HepG2 (cell line): Measurements from ENCODE around the gene SOAT2. TPM values are rescaled to one million over a fixed set of nuclear protein-coding genes. Genes with fewer than 3 reads are reported as not detected.

Source experiments
- CEBPB ChIP-seq: IDR thresholded peaks from 2 replicates; pipeline ENCODE4 v1.6.1; 2011; ENCODE audit warnings: low read depth, low read length, improper control_type of control experiment, borderline replicate concordance
- CENPT ChIP-seq: sonication (generic); formaldehyde crosslinking; IDR thresholded peaks from 2 replicates; pipeline ENCODE4 v1.8.0; 2022; ENCODE audit warnings: low read depth, mild to moderate bottlenecking, moderate library complexity, missing genetic modification reagents
- DRAP1 ChIP-seq: IDR thresholded peaks from 2 replicates; pipeline ENCODE4 v1.6.1; 2016; ENCODE audit warnings: missing genetic modification reagents, missing compliant biosample characterization
- NCOA2 ChIP-seq: sonication (generic); formaldehyde crosslinking; IDR thresholded peaks from 2 replicates; pipeline ENCODE4 v1.8.0; 2022; ENCODE audit warnings: inconsistent platforms
- POGK ChIP-seq: sonication (generic); formaldehyde crosslinking; conservative IDR thresholded peaks from 2 replicates; pipeline ENCODE4 v1.8.0; 2022; ENCODE audit warnings: mild to moderate bottlenecking, moderate library complexity, missing genetic modification reagents
- RNF2 ChIP-seq: fragments of 450-650 bp; conservative IDR thresholded peaks from 2 replicates; pipeline ENCODE4 v1.6.1; 2016; ENCODE audit warnings: low read depth
- STAG1 ChIP-seq: sonication (generic); formaldehyde crosslinking; IDR thresholded peaks from 2 replicates; pipeline ENCODE4 v1.4.0; 2020; ENCODE audit warnings: missing genetic modification reagents
- ZBTB43 ChIP-seq: sonication (generic); formaldehyde crosslinking; conservative IDR thresholded peaks from 2 replicates; pipeline ENCODE4 v1.4.0; 2020; ENCODE audit warnings: missing genetic modification reagents
- ZNF256 ChIP-seq: sonication (generic); formaldehyde crosslinking; conservative IDR thresholded peaks from 2 replicates; pipeline ENCODE4 v1.4.0; 2020; ENCODE audit warnings: missing genetic modification reagents
- ZNF691 ChIP-seq: sonication (generic); formaldehyde crosslinking; IDR thresholded peaks from 2 replicates; pipeline ENCODE4 v1.4.0; 2020; ENCODE audit warnings: missing genetic modification reagents, low read depth, mild to moderate bottlenecking, borderline replicate concordance
- ZNF772 ChIP-seq: sonication (generic); formaldehyde crosslinking; IDR thresholded peaks from 2 replicates; pipeline ENCODE4 v1.5.0; 2020; ENCODE audit warnings: mild to moderate bottlenecking, missing genetic modification reagents
- ZNF878 ChIP-seq: sonication (generic); formaldehyde crosslinking; IDR thresholded peaks from 2 replicates; pipeline ENCODE4 v1.8.1; 2023; ENCODE audit warnings: mild to moderate bottlenecking, missing genetic modification reagents, moderate library complexity
- polyA plus RNA-seq, 8 experiments: library from polyadenylated mRNA; depleted of rRNA in 3 of 8; stranded (reverse) in 7 of 8; unstranded in 1 of 8; fragments of >200 nt; fragmentation: Illumina TruSeq in 4 of 8; extraction: Trizol in 4 of 8; gene quantifications; 2 replicates each; pipeline versions ENCODE4 v1.2.1 to v1.2.3, GENCODE V29; 2011 to 2016; ENCODE audit warnings: low read depth in 4 of 8, missing spikeins in 1 of 8, mixed read lengths in 1 of 8; ENCODE audit not compliant: insufficient read depth in 1 of 8
- total RNA-seq, 5 experiments: library from RNA; depleted of rRNA; stranded (reverse); fragments of >200 nt; fragmentation: Illumina TruSeq; extraction: Trizol; gene quantifications; 2 replicates each; pipeline ENCODE4 v1.2.3, GENCODE V29; 2016; ENCODE audit warnings: low read depth in 1 of 5
- TF ChIP-seq, protein P1 (sequence below): sonication (generic); formaldehyde crosslinking; IDR thresholded peaks from 2 replicates; pipeline ENCODE4 v1.4.0; 2020; ENCODE audit warnings: mild to moderate bottlenecking, missing genetic modification reagents
- TF ChIP-seq, protein P2 (sequence below): sonication (generic); formaldehyde crosslinking; conservative IDR thresholded peaks from 2 replicates; pipeline ENCODE4 v1.4.0; 2020; ENCODE audit warnings: missing genetic modification reagents
- TF ChIP-seq, protein P3 (sequence below): sonication (generic); formaldehyde crosslinking; IDR thresholded peaks from 2 replicates; pipeline ENCODE4 v1.8.0; 2022; ENCODE audit warnings: missing genetic modification reagents, mild to moderate bottlenecking, inconsistent platforms, borderline replicate concordance

Gene SOAT2
- total and polyA plus RNA-seq, 2 of the 13 experiments (the other 11 are each of a cell fraction or from before 2014, with no cell fraction given), result 14.9 to 108 TPM

GRCh38 chr12:53061404-53062010, 41.8 kb upstream of the SOAT2 start (continued):
- TF ChIP-seq, protein P1, sequence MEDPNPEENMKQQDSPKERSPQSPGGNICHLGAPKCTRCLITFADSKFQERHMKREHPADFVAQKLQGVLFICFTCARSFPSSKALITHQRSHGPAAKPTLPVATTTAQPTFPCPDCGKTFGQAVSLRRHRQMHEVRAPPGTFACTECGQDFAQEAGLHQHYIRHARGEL, result no peak
- TF ChIP-seq POGK (no peak), ZNF691 (CRISPR knock-in tag) (peak; percentile 62; the same call in 1 of the 2 replicates), ZBTB43 (CRISPR knock-in tag) (no peak), STAG1 (CRISPR knock-in tag) (peak; percentile 48), ZNF772 (CRISPR knock-in tag) (no peak), ZNF878 (CRISPR knock-in tag) (no peak), DRAP1 (0 out of 2 replicates have a peak, but pooled peaks have one; percentile 25), ZNF256 (CRISPR knock-in tag) (no peak), CEBPB (no peak), CENPT (CRISPR knock-in tag) (no peak), NCOA2 (CRISPR knock-in tag) (peak; percentile 60), RNF2 (no peak)
- TF ChIP-seq, protein P2, sequence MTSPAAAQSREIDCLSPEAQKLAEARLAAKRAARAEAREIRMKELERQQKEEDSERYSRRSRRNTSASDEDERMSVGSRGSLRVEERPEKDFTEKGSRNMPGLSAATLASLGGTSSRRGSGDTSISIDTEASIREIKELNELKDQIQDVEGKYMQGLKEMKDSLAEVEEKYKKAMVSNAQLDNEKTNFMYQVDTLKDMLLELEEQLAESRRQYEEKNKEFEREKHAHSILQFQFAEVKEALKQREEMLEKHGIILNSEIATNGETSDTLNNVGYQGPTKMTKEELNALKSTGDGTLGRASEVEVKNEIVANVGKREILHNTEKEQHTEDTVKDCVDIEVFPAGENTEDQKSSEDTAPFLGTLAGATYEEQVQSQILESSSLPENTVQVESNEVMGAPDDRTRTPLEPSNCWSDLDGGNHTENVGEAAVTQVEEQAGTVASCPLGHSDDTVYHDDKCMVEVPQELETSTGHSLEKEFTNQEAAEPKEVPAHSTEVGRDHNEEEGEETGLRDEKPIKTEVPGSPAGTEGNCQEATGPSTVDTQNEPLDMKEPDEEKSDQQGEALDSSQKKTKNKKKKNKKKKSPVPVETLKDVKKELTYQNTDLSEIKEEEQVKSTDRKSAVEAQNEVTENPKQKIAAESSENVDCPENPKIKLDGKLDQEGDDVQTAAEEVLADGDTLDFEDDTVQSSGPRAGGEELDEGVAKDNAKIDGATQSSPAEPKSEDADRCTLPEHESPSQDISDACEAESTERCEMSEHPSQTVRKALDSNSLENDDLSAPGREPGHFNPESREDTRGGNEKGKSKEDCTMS (CRISPR knock-in tag), result no peak
- TF ChIP-seq, protein P3, sequence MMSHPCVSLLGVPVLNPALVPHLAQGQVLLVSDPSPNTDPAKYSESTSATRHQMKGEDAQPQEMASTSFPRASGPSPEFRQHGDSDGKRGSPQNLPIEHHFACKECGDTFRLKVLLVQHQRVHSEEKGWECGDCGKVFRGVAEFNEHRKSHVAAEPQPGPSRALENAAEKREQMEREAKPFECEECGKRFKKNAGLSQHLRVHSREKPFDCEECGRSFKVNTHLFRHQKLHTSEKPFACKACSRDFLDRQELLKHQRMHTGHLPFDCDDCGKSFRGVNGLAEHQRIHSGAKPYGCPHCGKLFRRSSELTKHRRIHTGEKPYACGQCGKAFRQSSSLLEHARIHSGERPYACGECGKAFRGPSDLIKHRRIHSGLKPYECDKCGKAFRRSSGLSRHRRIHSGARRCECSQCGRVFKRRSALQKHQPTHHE (CRISPR knock-in tag), result no peak
